Neural progenitor cell (in vitro differentiated cells): ENCODE measurements around the gene SNX8. TPM values are rescaled to one million over a fixed set of nuclear protein-coding genes. Genes with fewer than 3 reads are reported as not detected.

Experiments used
- DNase-seq: peaks from one replicate; pipeline ENCODE4 v3.0.0-alpha.2; 2016; ENCODE audit warnings: low spot score
- H2AFZ ChIP-seq: fragments of 200-600 bp; sonication (generic); replicated peaks from 2 replicates; pipeline ENCODE4 v1.6.1; 2016; ENCODE audit warnings: antibody characterized with exemption
- H3F3A ChIP-seq: fragments of 200-600 bp; sonication (generic); 2 replicates; pipeline ENCODE4 v1.6.1; 2016; ENCODE audit warnings: antibody characterized with exemption, low read depth
- H3K27ac ChIP-seq: fragments of 200-600 bp; sonication (generic); 2 replicates; pipeline ENCODE4 v1.5.1; 2016; ENCODE audit warnings: mild to moderate bottlenecking
- H3K27me3 ChIP-seq: fragments of 200-600 bp; sonication (generic); 2 replicates; pipeline ENCODE4 v1.6.1; 2016; ENCODE audit warnings: mild to moderate bottlenecking, moderate library complexity
- H3K36me3 ChIP-seq: fragments of 200-600 bp; sonication (generic); 2 replicates; pipeline ENCODE4 v1.5.1; 2016
- H3K4me1 ChIP-seq: fragments of 200-600 bp; sonication (generic); 2 replicates; pipeline ENCODE4 v1.6.1; 2016; ENCODE audit warnings: mixed run types
- H3K4me2 ChIP-seq: fragments of 200-600 bp; sonication (generic); 2 replicates; pipeline ENCODE4 v1.6.1; 2016
- H3K4me3 ChIP-seq: fragments of 200-600 bp; sonication (generic); 2 replicates; pipeline ENCODE4 v1.5.1; 2016
- H3K79me2 ChIP-seq: fragments of 200-600 bp; sonication (generic); 2 replicates; pipeline ENCODE4 v1.6.1; 2016; ENCODE audit warnings: low read depth
- H3K9ac ChIP-seq: fragments of 200-600 bp; sonication (generic); 2 replicates; pipeline ENCODE4 v1.6.1; 2016
- H3K9me3 ChIP-seq: fragments of 200-600 bp; sonication (generic); 2 replicates; pipeline ENCODE4 v1.5.1; 2016; ENCODE audit warnings: low read depth
- H4K20me1 ChIP-seq: fragments of 200-600 bp; sonication (generic); 2 replicates; pipeline ENCODE4 v1.6.1; 2016; ENCODE audit warnings: low read depth
- H3K27ac Mint-ChIP-seq: 3 replicates; pipeline ENCODE4 v1.8.0; 2021; ENCODE audit warnings: mixed read lengths
- H3K27me3 Mint-ChIP-seq: 2 replicates; pipeline ENCODE4 v1.8.0; 2022; ENCODE audit warnings: low read depth, mild to moderate bottlenecking, inconsistent platforms, moderate library complexity, mixed read lengths; ENCODE audit not compliant: insufficient read depth
- H3K36me3 Mint-ChIP-seq: 3 replicates; pipeline ENCODE4 v1.8.0; 2021; ENCODE audit warnings: mixed read lengths
- H3K4me1 Mint-ChIP-seq: 3 replicates; pipeline ENCODE4 v1.8.0; 2021; ENCODE audit warnings: mixed read lengths
- H3K4me3 Mint-ChIP-seq: 3 replicates; pipeline ENCODE4 v1.8.0; 2021; ENCODE audit warnings: mild to moderate bottlenecking, moderate library complexity, mixed read lengths
- H3K9me3 Mint-ChIP-seq: 3 replicates; pipeline ENCODE4 v1.8.0; 2020; ENCODE audit warnings: mixed read lengths
- CTCF ChIP-seq: fragments of 200-600 bp; sonication (generic); IDR thresholded peaks from 2 replicates; pipeline ENCODE4 v1.5.1; 2017; ENCODE audit warnings: antibody characterized with exemption, mild to moderate bottlenecking
- EZH2 ChIP-seq: fragments of 200-600 bp; sonication (generic); IDR thresholded peaks from 2 replicates; pipeline ENCODE4 v1.6.1; 2017; ENCODE audit warnings: antibody characterized with exemption, mild to moderate bottlenecking, moderate library complexity
- EZH2phosphoT487 ChIP-seq: fragments of 200-600 bp; sonication (generic); IDR thresholded peaks from 2 replicates; pipeline ENCODE4 v1.6.1; 2017; ENCODE audit warnings: antibody characterized with exemption
- total RNA-seq: library from RNA; depleted of rRNA; stranded (reverse); fragments of >200 nt; gene quantifications from 2 replicates; pipeline ENCODE4 v1.2.3, GENCODE V29; 2015; ENCODE audit warnings: low replicate concordance

SNX8 gene
- total RNA-seq, 1 donor from 2014 or later, result 3.6 TPM

DNA sequence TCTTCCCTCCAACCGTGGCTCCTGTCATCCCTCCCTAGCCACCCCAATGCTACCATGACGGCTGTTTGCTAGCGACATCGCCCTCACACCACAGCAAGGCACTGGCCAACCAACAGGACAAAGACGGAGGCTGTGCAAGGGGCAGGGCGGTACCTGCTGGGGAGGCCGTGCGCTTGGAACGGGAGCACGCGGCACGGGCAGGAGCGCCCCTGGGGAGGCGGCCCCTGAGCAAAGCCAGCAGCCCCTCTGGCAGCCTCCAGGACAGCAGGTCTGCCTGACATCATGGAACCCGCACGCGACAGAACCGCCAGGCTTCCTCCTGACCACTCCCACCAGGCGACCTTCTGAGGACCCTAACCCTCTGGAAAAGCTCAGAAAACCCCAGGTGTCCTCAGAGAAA lies 94.2 kb downstream of the SNX8 start:
- Mint-ChIP-seq H3K36me3 (peaks cover 30% of the 10 kb centered on the region), H3K4me1 (no peaks in the 10 kb centered on the region), H3K27ac (peak overlapping the region; percentile 74), H3K27me3 (peaks cover 9% of the 10 kb centered on the region), H3K4me3 (no peak overlapping the region), H3K9me3 (no peaks in the 10 kb centered on the region)
- no peak overlapping the region for H3K4me3 ChIP-seq
- H4K20me1 ChIP-seq, result peaks cover 22% of the 10 kb centered on the region
- H2AFZ ChIP-seq, result no peak overlapping the region
- H3F3A ChIP-seq, result no peaks in the 10 kb centered on the region
- DNase-seq, result no peak
- no peaks in the 10 kb centered on the region for H3K36me3 ChIP-seq
- H3K79me2 ChIP-seq, result peaks cover 12% of the 10 kb centered on the region
- no peak overlapping the region for H3K4me2 ChIP-seq
- no peaks in the 10 kb centered on the region for H3K4me1 ChIP-seq
- no peak overlapping the region for H3K9ac ChIP-seq
- no peaks in the 10 kb centered on the region for H3K9me3 ChIP-seq
- no peaks in the 10 kb centered on the region for H3K27me3 ChIP-seq
- no peak overlapping the region for H3K27ac ChIP-seq
- no peak for TF ChIP-seq EZH2phosphoT487
- TF ChIP-seq EZH2, result no peak
- TF ChIP-seq CTCF, result no peak

DNA sequence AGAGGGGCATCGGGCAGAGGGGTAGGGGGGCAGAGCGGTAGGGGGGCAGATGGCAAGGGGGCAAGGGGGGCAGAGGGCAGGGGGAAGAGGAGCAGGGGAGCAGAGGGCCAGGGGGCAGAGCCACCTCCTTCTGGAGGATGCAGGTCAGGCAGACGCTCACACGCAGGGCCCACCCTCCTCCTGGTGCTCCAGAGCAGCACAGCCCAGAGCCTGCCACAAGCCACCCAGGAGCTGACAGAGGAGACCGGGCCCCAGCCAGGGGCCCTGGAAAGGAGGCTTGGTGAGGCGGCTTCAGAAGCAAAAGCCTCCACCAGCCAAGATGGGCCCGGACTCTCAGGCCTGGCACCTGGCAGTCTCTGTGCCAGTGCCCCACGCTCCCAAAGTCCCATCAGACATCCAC lies 94.6 kb downstream of the SNX8 start:
- Mint-ChIP-seq H3K4me3 (no peak overlapping the region), H3K27me3 (peaks cover 9% of the 10 kb centered on the region), H3K27ac (peak overlapping the region; percentile 74), H3K9me3 (no peaks in the 10 kb centered on the region), H3K4me1 (no peaks in the 10 kb centered on the region), H3K36me3 (peaks cover 30% of the 10 kb centered on the region)
- no peak overlapping the region for H2AFZ ChIP-seq
- H3K9ac ChIP-seq, result no peak overlapping the region
- H4K20me1 ChIP-seq, result peaks cover 22% of the 10 kb centered on the region
- no peaks in the 10 kb centered on the region for H3K9me3 ChIP-seq
- TF ChIP-seq EZH2 (no peak), EZH2phosphoT487 (no peak), CTCF (no peak)
- H3F3A ChIP-seq, result no peaks in the 10 kb centered on the region
- no peaks in the 10 kb centered on the region for H3K27me3 ChIP-seq
- H3K36me3 ChIP-seq, result no peaks in the 10 kb centered on the region
- no peak overlapping the region for H3K4me3 ChIP-seq
- no peaks in the 10 kb centered on the region for H3K4me1 ChIP-seq
- H3K79me2 ChIP-seq, result peaks cover 10% of the 10 kb centered on the region
- no peak for DNase-seq
- H3K27ac ChIP-seq, result no peak overlapping the region
- H3K4me2 ChIP-seq, result no peak overlapping the region

GRCh38 chr7:2219136-2219535 lies 95.1 kb downstream of the SNX8 start:
- Histone ChIP-seq H3F3A (no peaks in the 10 kb centered on the region), H4K20me1 (peaks cover 22% of the 10 kb centered on the region), H3K27ac (no peak overlapping the region), H3K4me1 (no peaks in the 10 kb centered on the region), H3K9ac (no peak overlapping the region), H3K79me2 (peaks cover 5% of the 10 kb centered on the region), H3K4me3 (no peak overlapping the region), H3K36me3 (no peaks in the 10 kb centered on the region), H3K4me2 (no peak overlapping the region), H3K9me3 (no peaks in the 10 kb centered on the region), H3K27me3 (no peaks in the 10 kb centered on the region), H2AFZ (no peak overlapping the region)
- Mint-ChIP-seq H3K4me1 (no peaks in the 10 kb centered on the region), H3K4me3 (no peak overlapping the region), H3K27ac (no peak overlapping the region), H3K9me3 (no peaks in the 10 kb centered on the region), H3K27me3 (peaks cover 9% of the 10 kb centered on the region), H3K36me3 (peaks cover 29% of the 10 kb centered on the region)
- TF ChIP-seq CTCF, result no peak
- TF ChIP-seq EZH2, result no peak
- no peak for TF ChIP-seq EZH2phosphoT487
- DNase-seq, result no peak

DNA sequence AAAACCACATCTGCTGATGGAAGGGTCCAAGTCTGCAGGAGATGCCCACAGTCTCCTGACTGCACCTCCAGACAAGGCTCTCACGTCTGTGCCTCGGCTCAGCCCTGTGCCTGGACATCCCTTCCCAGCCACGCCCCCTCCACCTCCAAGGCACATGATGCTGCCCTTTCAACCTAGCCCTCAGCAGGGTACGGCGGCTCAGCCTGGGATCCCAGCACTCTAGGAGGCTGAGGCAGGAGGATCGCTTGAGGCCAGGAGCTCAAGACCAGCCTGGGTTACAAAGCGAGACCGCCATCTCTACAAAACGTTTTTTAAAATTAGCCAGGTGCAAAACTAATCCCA lies 95.8 kb downstream of the SNX8 start:
- DNase-seq, result no peak
- peaks cover 21% of the 10 kb centered on the region for H4K20me1 ChIP-seq
- H3K27ac ChIP-seq, result no peak overlapping the region
- H3K79me2 ChIP-seq, result peaks cover 4% of the 10 kb centered on the region
- Mint-ChIP-seq H3K27ac (no peak overlapping the region), H3K36me3 (peaks cover 32% of the 10 kb centered on the region), H3K4me1 (no peaks in the 10 kb centered on the region), H3K4me3 (no peak overlapping the region), H3K9me3 (no peaks in the 10 kb centered on the region), H3K27me3 (peaks cover 11% of the 10 kb centered on the region)
- no peak for TF ChIP-seq EZH2
- TF ChIP-seq EZH2phosphoT487, result no peak
- TF ChIP-seq CTCF, result no peak
- no peaks in the 10 kb centered on the region for H3K9me3 ChIP-seq
- no peaks in the 10 kb centered on the region for H3K36me3 ChIP-seq
- no peak overlapping the region for H3K4me2 ChIP-seq
- no peak overlapping the region for H2AFZ ChIP-seq
- no peaks in the 10 kb centered on the region for H3F3A ChIP-seq
- no peaks in the 10 kb centered on the region for H3K4me1 ChIP-seq
- H3K9ac ChIP-seq, result no peak overlapping the region
- H3K4me3 ChIP-seq, result no peak overlapping the region
- H3K27me3 ChIP-seq, result no peaks in the 10 kb centered on the region
